ENCODE data around the gene CFHR2. TPM values are rescaled to one million over a fixed set of nuclear protein-coding genes. Genes with fewer than 3 reads are reported as not detected.

CFHR2 gene

DNA sequence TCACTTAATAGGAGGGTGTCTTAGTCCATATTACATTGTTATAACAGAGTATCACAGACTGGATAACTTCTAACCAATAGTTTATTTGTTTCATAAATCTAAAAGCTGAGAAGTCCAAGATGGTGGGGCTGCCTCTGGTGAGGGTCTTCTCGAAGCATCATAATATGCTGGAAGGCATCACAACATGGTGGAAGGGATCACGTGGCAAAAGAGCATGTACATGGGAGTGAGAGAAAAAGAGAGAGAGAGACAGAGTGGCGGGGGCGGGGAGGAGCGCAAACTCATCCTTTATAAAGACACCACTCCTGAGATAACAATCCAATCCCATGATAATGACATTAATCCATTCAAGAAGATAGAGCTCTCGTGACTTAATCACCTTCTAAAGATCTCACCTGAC lies 65.3 kb downstream of the CFHR2 start:
- Histone ChIP-seq H3K4me3 (ENCODE audit: low read length) (no peak overlapping the region), H3K18ac (ENCODE audit: low read length) (no peak overlapping the region), H3K79me2 (ENCODE audit: control insufficient read depth, insufficient read depth, low read length) (no peaks in the 10 kb centered on the region), H3K4me1 (ENCODE audit: control insufficient read depth, low read depth, low read length) (no peaks in the 10 kb centered on the region), H3K27me3 (ENCODE audit: insufficient read depth, low read length, poor library complexity) (no peaks in the 10 kb centered on the region), H2BK5ac (ENCODE audit: low read length) (no peak overlapping the region), H3K79me1 (ENCODE audit: low read length) (no peaks in the 10 kb centered on the region), H2AK5ac (ENCODE audit: low read length) (no peak overlapping the region), H3K36me3 (ENCODE audit: control insufficient read depth, insufficient read depth, low read length) (no peaks in the 10 kb centered on the region), H3K4ac (ENCODE audit: low read depth, low read length) (no peak overlapping the region), H3K9ac (ENCODE audit: low read length) (no peak overlapping the region), H3K4me2 (ENCODE audit: low read length) (no peak overlapping the region), H4K8ac (ENCODE audit: low read depth, low read length) (no peak overlapping the region), H3K56ac (ENCODE audit: low read length) (no peak overlapping the region), H2BK120ac (ENCODE audit: low read depth, low read length) (no peak overlapping the region), H2BK15ac (replicated peaks; ENCODE audit: low read depth) (no peak overlapping the region), H3K27ac (ENCODE audit: low read depth, low read length) (no peak overlapping the region), H4K5ac (ENCODE audit: low read length) (no peak overlapping the region), H3K23ac (ENCODE audit: low read length) (no peak overlapping the region)
- no peak for DNase-seq
- WGBS (ENCODE audit: extremely low coverage, insufficient coverage, low lambda C conversion rate), result no CpG with 5 or more reads among the region's 6 CpGs

Small RNA genes lying within 50 kb of the gene (small RNA-seq; reads per million reads assigned to genes)
- not detected for gene AL139418.1 (ENCODE audit: insufficient read depth)

All from mesendoderm (in vitro differentiated cells).